Nephron progenitor cell (in vitro differentiated cells): ENCODE results near the gene GSG1L2.

Experiments
- DNase-seq: peaks from one replicate; pipeline ENCODE4 v3.0.0; 2021
- H3K27ac Mint-ChIP-seq: 2 replicates; pipeline ENCODE4 v1.8.0; 2021; ENCODE audit warnings: mild to moderate bottlenecking, moderate library complexity, mixed read lengths
- H3K27me3 Mint-ChIP-seq: 2 replicates; pipeline ENCODE4 v1.8.0; 2021; ENCODE audit warnings: mild to moderate bottlenecking, low read depth, mixed read lengths; ENCODE audit not compliant: poor library complexity
- H3K36me3 Mint-ChIP-seq: 2 replicates; pipeline ENCODE4 v1.8.0; 2021; ENCODE audit warnings: low read depth, mixed read lengths
- H3K4me1 Mint-ChIP-seq: 2 replicates; pipeline ENCODE4 v1.8.0; 2021; ENCODE audit warnings: mixed read lengths
- H3K4me3 Mint-ChIP-seq: 2 replicates; pipeline ENCODE4 v1.8.0; 2021; ENCODE audit warnings: mild to moderate bottlenecking, moderate library complexity, mixed read lengths
- H3K9me3 Mint-ChIP-seq: 2 replicates; pipeline ENCODE4 v1.8.0; 2021; ENCODE audit warnings: mild to moderate bottlenecking, moderate library complexity, mixed read lengths
- CTCF ChIP-seq: fragments of 200-600 bp; sonication (generic); IDR thresholded peaks from 2 replicates; pipeline ENCODE4 v1.5.0; 2021; ENCODE audit warnings: antibody characterized with exemption

GSG1L2 gene

GRCh38 chr17:9765322-9765721 is 56.6 kb downstream of the GSG1L2 start:
- Mint-ChIP-seq H3K27ac (no peak overlapping the region), H3K27me3 (peaks cover 32% of the 10 kb centered on the region), H3K4me1 (peaks cover 26% of the 10 kb centered on the region), H3K4me3 (no peak overlapping the region), H3K9me3 (no peaks in the 10 kb centered on the region), H3K36me3 (no peaks in the 10 kb centered on the region)
- no peak for TF ChIP-seq CTCF
- no peak for DNase-seq

- no peaks in the 10 kb centered on the region for H3K9me3 Mint-ChIP-seq
- no peak for TF ChIP-seq CTCF
- H3K4me3 Mint-ChIP-seq: no peak overlapping the region
- peaks cover 26% of the 10 kb centered on the region for H3K4me1 Mint-ChIP-seq
- H3K27me3 Mint-ChIP-seq: peaks cover 34% of the 10 kb centered on the region
- no peaks in the 10 kb centered on the region for H3K36me3 Mint-ChIP-seq
- no peak for DNase-seq
- H3K27ac Mint-ChIP-seq: no peak overlapping the region
These were observed 58.2 kb downstream of the GSG1L2 start for GRCh38 chr17:9763643-9764042.

- no peak for DNase-seq
- peaks cover 21% of the 10 kb centered on the region for H3K4me1 Mint-ChIP-seq
- H3K36me3 Mint-ChIP-seq: no peaks in the 10 kb centered on the region
- H3K27ac Mint-ChIP-seq: no peak overlapping the region
- TF ChIP-seq CTCF: no peak
- no peaks in the 10 kb centered on the region for H3K9me3 Mint-ChIP-seq
- no peak overlapping the region for H3K4me3 Mint-ChIP-seq
- peaks cover 26% of the 10 kb centered on the region for H3K27me3 Mint-ChIP-seq
These were observed 61.6 kb downstream of the GSG1L2 start for GRCh38 chr17:9760266-9760665.

- H3K4me1 Mint-ChIP-seq: peaks cover 15% of the 10 kb centered on the region
- no peaks in the 10 kb centered on the region for H3K9me3 Mint-ChIP-seq
- H3K4me3 Mint-ChIP-seq: no peak overlapping the region
- H3K27ac Mint-ChIP-seq: no peak overlapping the region
- peaks cover 24% of the 10 kb centered on the region for H3K27me3 Mint-ChIP-seq
- DNase-seq: no peak
- no peak for TF ChIP-seq CTCF
- no peaks in the 10 kb centered on the region for H3K36me3 Mint-ChIP-seq
These were observed 66.8 kb downstream of the GSG1L2 start for GRCh38 chr17:9755083-9755482.
